Smooth muscle cell (in vitro differentiated cells): ENCODE measurements around the gene PEX11B. TPM values are rescaled to one million over a fixed set of nuclear protein-coding genes. Genes with fewer than 3 reads are reported as not detected.

Experiments
- DNase-seq: peaks from one replicate; lab custom pipeline; 2025; ENCODE audit not compliant: unreplicated experiment; lab: John Stamatoyannopoulos, UW
- H2AFZ ChIP-seq: fragments of 200-600 bp; sonication (generic); 2 replicates; pipeline ENCODE4 v1.6.0; 2016; ENCODE audit warnings: antibody characterized with exemption, low read depth, mild to moderate bottlenecking
- H3F3A ChIP-seq: fragments of 200-600 bp; sonication (generic); 2 replicates; pipeline ENCODE4 v1.6.0; 2017; ENCODE audit warnings: antibody characterized with exemption, low read depth
- H3K27ac ChIP-seq: fragments of 200-600 bp; sonication (generic); 2 replicates; pipeline ENCODE4 v1.5.1; 2016; ENCODE audit warnings: low read depth, mild to moderate bottlenecking
- H3K27me3 ChIP-seq: fragments of 200-600 bp; sonication (generic); 2 replicates; pipeline ENCODE4 v1.6.1; 2016; ENCODE audit warnings: low read depth, mild to moderate bottlenecking
- H3K36me3 ChIP-seq: fragments of 200-600 bp; sonication (generic); 2 replicates; pipeline ENCODE4 v1.5.1; 2016; ENCODE audit warnings: low read depth
- H3K4me1 ChIP-seq: fragments of 200-600 bp; sonication (generic); 2 replicates; pipeline ENCODE4 v1.5.1; 2016; ENCODE audit warnings: low read depth
- H3K4me2 ChIP-seq: fragments of 200-600 bp; sonication (generic); 2 replicates; pipeline ENCODE4 v1.6.0; 2016; ENCODE audit warnings: mild to moderate bottlenecking
- H3K4me3 ChIP-seq: fragments of 200-600 bp; sonication (generic); 2 replicates; pipeline ENCODE4 v1.5.1; 2016; ENCODE audit warnings: mild to moderate bottlenecking
- H3K79me2 ChIP-seq: fragments of 200-600 bp; sonication (generic); 2 replicates; pipeline ENCODE4 v1.6.0; 2016; ENCODE audit warnings: low read depth, mild to moderate bottlenecking
- H3K9ac ChIP-seq: fragments of 200-600 bp; sonication (generic); 2 replicates; pipeline ENCODE4 v1.6.0; 2016; ENCODE audit warnings: low read depth
- H3K9me3 ChIP-seq: fragments of 200-600 bp; sonication (generic); replicated peaks from 2 replicates; pipeline ENCODE4 v1.5.1; 2016; ENCODE audit warnings: low read depth
- H4K20me1 ChIP-seq: fragments of 200-600 bp; sonication (generic); 2 replicates; pipeline ENCODE4 v1.6.0; 2016; ENCODE audit warnings: low read depth
- CTCF ChIP-seq: fragments of 200-600 bp; sonication (generic); IDR thresholded peaks from 2 replicates; pipeline ENCODE4 v1.5.1; 2017; ENCODE audit warnings: borderline replicate concordance, mild to moderate bottlenecking, antibody characterized with exemption; ENCODE audit not compliant: insufficient read depth, poor library complexity, severe bottlenecking
- WGBS: methylation state at CpG from one replicate; pipeline ENCODE4 v1.1.7; 2016; ENCODE audit warnings: low lambda C conversion rate; 5-methylcytosine and 5-hydroxymethylcytosine counted together
- polyA plus RNA-seq: library from polyadenylated mRNA; unstranded; fragments of >200 nt; fragmentation: Nextera tagmentation; extraction: Ambion mirVana; gene quantifications from 2 replicates; pipeline ENCODE4 v1.2.1, GENCODE V29; 2016
- total RNA-seq: library from RNA; depleted of rRNA; stranded (reverse); fragments of >200 nt; gene quantifications from 2 replicates; pipeline ENCODE4 v1.2.3, GENCODE V29; 2014

The PEX11B gene
- 22.8 and 34.3 TPM in 2 replicates for total RNA-seq
- 23.6 and 28.5 TPM in 2 replicates for polyA plus RNA-seq

GRCh38 chr1:145918144-145918991 is at the start of gene PEX11B:
TSS of gene PEX11B (minus strand) at chr1:145918717. CDS start at chr1:145918688, 29 bp downstream.
- Histone ChIP-seq H3K4me3 (peak within 1 kb of the TSS; percentile 78), H3K9ac (peak within 1 kb of the TSS; percentile 82), H3K36me3 (no peaks in the 10 kb centered on the region), H3K27ac (peak within 1 kb of the TSS; percentile 70), H4K20me1 (no peaks in the 10 kb centered on the region), H3K4me2 (peak within 1 kb of the TSS; percentile 89), H3K9me3 (no peaks in the 10 kb centered on the region), H3K4me1 (peaks cover 15% of the 10 kb centered on the region), H2AFZ (peak within 1 kb of the TSS; percentile 93), H3K27me3 (no peaks in the 10 kb centered on the region), H3K79me2 (no peaks in the 10 kb centered on the region), H3F3A (no peaks in the 10 kb centered on the region)
- TF ChIP-seq CTCF, result no peak
- DNase-seq, result peak; percentile 82
- WGBS, result 3% methylated on average over 37 of the region's 51 CpGs

GRCh38 chr1:145967288-145967687 is 48.8 kb upstream of the PEX11B start:
- Histone ChIP-seq H3K9me3 (no peaks in the 10 kb centered on the region), H3K4me1 (peaks cover 16% of the 10 kb centered on the region), H3K4me2 (no peak overlapping the region), H4K20me1 (no peaks in the 10 kb centered on the region), H3K27me3 (no peaks in the 10 kb centered on the region), H3K27ac (no peak overlapping the region), H3K4me3 (no peak overlapping the region), H3F3A (peaks cover 7% of the 10 kb centered on the region), H3K9ac (no peak overlapping the region), H2AFZ (no peak overlapping the region), H3K79me2 (no peaks in the 10 kb centered on the region), H3K36me3 (no peaks in the 10 kb centered on the region)
- DNase-seq, result no peak
- TF ChIP-seq CTCF, result no peak
- 92% methylated on average over 2 of the region's 2 CpGs for WGBS

GRCh38 chr1:145965119-145965744 is 46.7 kb upstream of the PEX11B start:
- Histone ChIP-seq H3K9ac (peak overlapping the region; percentile 47), H3F3A (peaks cover 7% of the 10 kb centered on the region), H2AFZ (peak overlapping the region; percentile 84), H3K4me2 (peak overlapping the region; percentile 91), H3K36me3 (no peaks in the 10 kb centered on the region), H3K27ac (no peak overlapping the region), H4K20me1 (no peaks in the 10 kb centered on the region), H3K4me3 (peak overlapping the region; percentile 74), H3K9me3 (no peaks in the 10 kb centered on the region), H3K27me3 (no peaks in the 10 kb centered on the region), H3K4me1 (peaks cover 26% of the 10 kb centered on the region), H3K79me2 (no peaks in the 10 kb centered on the region)
- no peak for TF ChIP-seq CTCF
- WGBS, result 29% methylated on average over 5 of the region's 5 CpGs
- no peak for DNase-seq
